GM18499 (cell line): Measurements from ENCODE around the gene PTGFRN.

Experiments used
- ATAC-seq: cut with Tn5 transposase; IDR thresholded peaks from one replicate; pipeline ENCODE4 v1.9.1; 2021; ENCODE audit warnings: moderate number of reproducible peaks; ENCODE audit not compliant: insufficient read depth, unreplicated experiment

PTGFRN gene

GRCh38 chr1:116914667-116915066, 5.0 kb downstream of the PTGFRN start:
- ATAC-seq, result no peak

- no peak for ATAC-seq
Measured at GRCh38 chr1:116915086-116915661, 5.5 kb downstream of the PTGFRN start.

GRCh38 chr1:116916002-116916401, 6.3 kb downstream of the PTGFRN start:
- ATAC-seq, result no peak

- ATAC-seq, result no peak
Measured at GRCh38 chr1:116916533-116917445, 7.1 kb downstream of the PTGFRN start.

- no peak for ATAC-seq
Measured at GRCh38 chr1:116918714-116919357, 9.1 kb downstream of the PTGFRN start.

- no peak for ATAC-seq
Measured at GRCh38 chr1:116919802-116920201, 10.1 kb downstream of the PTGFRN start.

- ATAC-seq, result no peak
Measured at GRCh38 chr1:116920211-116920610, 10.5 kb downstream of the PTGFRN start.

- no peak for ATAC-seq
Measured at GRCh38 chr1:116921301-116921885, 11.7 kb downstream of the PTGFRN start.

GRCh38 chr1:116921937-116922336, 12.2 kb downstream of the PTGFRN start:
- no peak for ATAC-seq

GRCh38 chr1:116923421-116923820, 13.7 kb downstream of the PTGFRN start:
- ATAC-seq, result no peak

- no peak for ATAC-seq
Measured at GRCh38 chr1:116927049-116927798, 17.5 kb downstream of the PTGFRN start.

- no peak for ATAC-seq
Measured at GRCh38 chr1:116929961-116930592, 20.4 kb downstream of the PTGFRN start.

GRCh38 chr1:116931016-116931918, 21.6 kb downstream of the PTGFRN start:
- ATAC-seq, result no peak

- no peak for ATAC-seq
Measured at GRCh38 chr1:116933606-116934515, 24.1 kb downstream of the PTGFRN start.

- ATAC-seq, result no peak
Measured at GRCh38 chr1:116934586-116935207, 25.0 kb downstream of the PTGFRN start.

- no peak for ATAC-seq
Measured at GRCh38 chr1:116938216-116938615, 28.5 kb downstream of the PTGFRN start.
